ENCODE data around the gene CLEC11A. TPM values are rescaled to one million over a fixed set of nuclear protein-coding genes. Genes with fewer than 3 reads are reported as not detected.
A peak's percentile ranks its signal among the peaks of the same experiment; 100 is the strongest.

The CLEC11A gene
- total and polyA plus RNA-seq, 2 of the 8 experiments (the other 6 are each of a cell fraction or from before 2014, with no cell fraction given) = 4.3 to 17.4 TPM

DNA sequence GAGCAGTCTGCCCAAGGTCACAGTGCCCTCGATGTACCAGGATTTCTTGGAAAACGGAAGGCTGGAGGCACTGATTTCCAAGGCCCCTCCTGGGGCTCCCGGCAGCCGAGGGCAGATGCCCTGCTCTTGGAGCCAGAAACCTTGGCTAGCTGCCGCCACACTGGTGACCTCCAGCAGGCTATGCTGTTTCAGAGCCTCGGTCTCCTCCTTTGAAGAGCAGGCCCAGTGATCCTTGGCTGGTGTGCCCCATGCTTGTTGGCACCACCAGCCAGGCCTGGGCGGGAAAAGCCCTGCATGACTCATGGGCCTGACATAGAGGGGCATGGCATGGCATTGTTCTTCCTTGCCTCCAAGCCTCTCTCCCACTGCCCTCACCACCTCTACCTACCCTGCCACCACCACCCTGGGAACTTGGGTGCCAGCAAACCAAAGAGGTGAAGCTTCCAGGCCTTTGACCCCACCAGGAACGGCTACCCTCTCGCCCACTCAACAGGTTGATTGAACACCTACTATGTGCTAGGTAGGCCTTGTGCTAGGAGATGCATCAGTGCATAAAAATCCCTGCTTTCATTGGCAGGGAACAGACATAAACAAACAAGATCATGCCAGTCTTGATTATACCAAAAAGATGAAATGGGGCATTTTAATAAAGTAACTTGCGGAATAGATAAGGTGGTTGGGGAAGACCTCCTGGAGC, 1.6 kb upstream of the CLEC11A start:
- Histone ChIP-seq H2BK12ac (ENCODE audit: low read depth, low read length) (peak overlapping the region; percentile 72; the same call in 1 of the 2 replicates), H3K23me2 (ENCODE audit: low read depth, low read length) (peaks cover 15% of the 10 kb centered on the region), H4K8ac (ENCODE audit: extremely low read depth, insufficient read depth, low read length) (0 out of 2 replicates have a peak overlapping the region, but pooled peaks have one; percentile 3), H3K9ac (replicated peaks in 1 of 4; ENCODE audit: extremely low read depth in 1 of 4, low read depth in 3 of 4, low read length in 3 of 4) (no peak overlapping the region), H3K4me3 (ENCODE audit: extremely low read depth in 1 of 4, insufficient read depth in 2 of 4, low read depth in 3 of 4, low read length in 4 of 4) (no peak overlapping the region), H3K79me1 (ENCODE audit: low read depth, low read length) (no peaks in the 10 kb centered on the region), H3K27ac (ENCODE audit: low read depth, low read length) (no peak overlapping the region), H3K36me3 (ENCODE audit: control insufficient read depth in 2 of 4, insufficient read depth in 4 of 4, low read length in 3 of 4) (no peaks in the 10 kb centered on the region), H2BK5ac (ENCODE audit: low read depth, low read length) (no peak overlapping the region), H2BK120ac (replicated peaks; ENCODE audit: low read depth, low read length) (no peak overlapping the region), H3K23ac (ENCODE audit: insufficient read length) (no peak overlapping the region), H3K79me2 (ENCODE audit: control insufficient read depth in 1 of 2, insufficient read depth in 2 of 2, low read length in 2 of 2) (peaks cover 0 to 5% of the 10 kb centered on the region in 2 experiments; a peak in 1 of 4 replicates), H2AK5ac (ENCODE audit: low read depth, low read length) (no peak overlapping the region), H3K9me3 (ENCODE audit: insufficient read depth in 2 of 2, low read depth in 1 of 2, low read length in 1 of 2) (no peaks in the 10 kb centered on the region), H4K20me1 (replicated peaks in 1 of 2; ENCODE audit: control insufficient read depth in 1 of 2, insufficient read depth in 2 of 2, low read length in 2 of 2) (peaks cover 1 to 6% of the 10 kb centered on the region in 2 experiments), H2BK20ac (ENCODE audit: low read length) (peak overlapping the region; percentile 25; the same call in 1 of the 2 replicates), H3K4ac (replicated peaks; ENCODE audit: insufficient read length, low read depth, low read length) (no peak overlapping the region), H3K4me1 (replicated peaks in 1 of 4; ENCODE audit: control insufficient read depth in 3 of 4, insufficient read depth in 4 of 4, low read length in 3 of 4) (peaks cover 5 to 40% (median 25%) of the 10 kb centered on the region in 4 experiments), H3K27me3 (replicated peaks in 1 of 4; ENCODE audit: control insufficient read depth in 3 of 4, extremely low read depth in 1 of 4, insufficient read depth in 3 of 4, low read length in 3 of 4) (peaks cover 4 to 47% (median 30%) of the 10 kb centered on the region in 4 experiments), H3K14ac (ENCODE audit: insufficient read length) (no peak overlapping the region), H3K4me2 (ENCODE audit: insufficient read depth in 1 of 2, low read depth in 2 of 2, low read length in 2 of 2) (no peak overlapping the region; a peak in 2 of 4 replicates), H3K18ac (ENCODE audit: extremely low read depth, low read length) (no peak overlapping the region), H3K56ac (replicated peaks; ENCODE audit: insufficient read length, low read depth, low read length) (no peak overlapping the region), H2BK15ac (ENCODE audit: low read length) (peak overlapping the region; percentile 93), H4K5ac (ENCODE audit: insufficient read length, low read depth, low read length) (no peak overlapping the region), H2AFZ (ENCODE audit: low read length) (no peak overlapping the region), H4K91ac (replicated peaks; ENCODE audit: insufficient read length, low read length) (no peak overlapping the region)
- FAIRE-seq (no peak), DNase-seq (ENCODE audit: low read depth in 1 of 2, low spot score in 2 of 2) (no peak)
- CTCF ChIA-PET (ENCODE audit: partially characterized antibody) = interaction anchor here (0.6 to 6.2 kb wide), 17 partner anchors 12 to 999 kb away, joined by 3 to 134 read pairs (median 4); partner anchors contain the start of gene GPR32
- POLR2A ChIA-PET (ENCODE audit: partially characterized antibody) = interaction anchor here (1.2 to 11.8 kb wide), 7 partner anchors 9 to 84 kb away, joined by 3 to 72 read pairs (median 8); no protein-coding TSS in a partner anchor
- TF ChIP-seq POU5F1 (IDR thresholded peaks at IDR 0.05; ENCODE audit: low read depth, low read length) = no peak
- TF ChIP-seq KDM4A (IDR thresholded peaks at IDR 0.05; ENCODE audit: low read depth, low read length, severe bottlenecking) = no peak
- no peak for TF ChIP-seq TBP (IDR thresholded peaks at IDR 0.05; ENCODE audit: low read depth, low read length)
- no peak for TF ChIP-seq HDAC6 (IDR thresholded peaks at IDR 0.05; ENCODE audit: low read depth, low read length)
- WGBS, 2 experiments (ENCODE audit: extremely low coverage in 1 of 2, insufficient coverage in 1 of 2, insufficient read length in 1 of 2, insufficient replicate concordance in 2 of 2, low coverage in 1 of 2, low lambda C conversion rate in 2 of 2, missing lambda C conversion rate in 1 of 2) = 92% methylated on average over 9 of the region's 10 CpGs; no CpG with 5 or more reads in 1 of the 2 experiments
